NCI-H2227 treated with DMSO at 0.1 percent for 48 hours (cell line): ENCODE data around the gene PRSS56.

ENCODE experiments used
- DNase-seq: peaks from one replicate; lab custom pipeline; 2025; lab: John Stamatoyannopoulos, UW

PRSS56 gene

GRCh38 chr2:232519581-232520438, at the start of gene PRSS56:
Gene PRSS56, plus strand, starts transcription at chr2:232520388. Its CDS starts 211 bp downstream, at chr2:232520599.
- DNase-seq, result no peak

DNA sequence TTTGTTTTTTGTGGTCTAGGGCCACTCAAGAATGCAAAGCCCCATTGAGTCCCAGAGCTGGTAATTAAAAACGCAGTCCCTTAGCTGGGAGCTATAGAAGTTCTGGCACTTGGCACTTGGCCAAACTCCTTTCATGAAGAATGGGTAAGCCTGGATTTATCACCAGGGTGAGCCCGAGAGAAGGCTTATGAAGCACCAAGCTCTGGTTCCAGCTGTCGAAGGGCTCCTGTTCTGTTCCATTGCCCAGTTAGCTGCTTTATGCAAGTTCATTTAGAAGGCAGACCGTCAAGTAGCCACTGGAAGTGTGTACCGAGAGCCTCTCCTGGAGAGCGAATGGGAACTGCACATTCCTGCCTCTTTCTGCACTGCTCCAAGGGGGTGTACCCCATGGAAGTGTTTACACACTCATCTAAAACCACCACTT, 46.7 kb upstream of the PRSS56 start:
- DNase-seq, result peak; percentile 45

DNA sequence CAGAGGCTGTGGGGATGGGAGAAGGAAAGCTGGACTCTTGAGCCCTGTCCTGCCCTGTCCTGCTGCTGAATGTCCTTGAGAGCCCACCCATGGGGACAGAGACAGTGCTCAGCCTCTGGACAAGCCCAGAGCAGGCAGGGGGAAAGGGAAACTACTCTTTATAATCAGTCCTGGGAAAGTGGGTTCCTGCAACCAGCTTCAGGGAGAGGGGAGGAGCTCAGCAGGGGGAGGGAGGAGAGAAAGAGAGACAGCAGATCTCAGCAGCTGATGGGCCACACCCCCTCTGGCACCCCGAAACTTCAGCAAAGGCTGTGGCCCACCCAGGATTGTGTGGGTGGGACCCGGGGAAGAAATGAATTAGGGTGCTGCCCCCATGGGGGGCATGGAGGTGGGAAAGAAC, 44.1 kb upstream of the PRSS56 start:
- DNase-seq, result no peak

- DNase-seq, result no peak
Measured at GRCh38 chr2:232476791-232477190, 43.4 kb upstream of the PRSS56 start.

DNA sequence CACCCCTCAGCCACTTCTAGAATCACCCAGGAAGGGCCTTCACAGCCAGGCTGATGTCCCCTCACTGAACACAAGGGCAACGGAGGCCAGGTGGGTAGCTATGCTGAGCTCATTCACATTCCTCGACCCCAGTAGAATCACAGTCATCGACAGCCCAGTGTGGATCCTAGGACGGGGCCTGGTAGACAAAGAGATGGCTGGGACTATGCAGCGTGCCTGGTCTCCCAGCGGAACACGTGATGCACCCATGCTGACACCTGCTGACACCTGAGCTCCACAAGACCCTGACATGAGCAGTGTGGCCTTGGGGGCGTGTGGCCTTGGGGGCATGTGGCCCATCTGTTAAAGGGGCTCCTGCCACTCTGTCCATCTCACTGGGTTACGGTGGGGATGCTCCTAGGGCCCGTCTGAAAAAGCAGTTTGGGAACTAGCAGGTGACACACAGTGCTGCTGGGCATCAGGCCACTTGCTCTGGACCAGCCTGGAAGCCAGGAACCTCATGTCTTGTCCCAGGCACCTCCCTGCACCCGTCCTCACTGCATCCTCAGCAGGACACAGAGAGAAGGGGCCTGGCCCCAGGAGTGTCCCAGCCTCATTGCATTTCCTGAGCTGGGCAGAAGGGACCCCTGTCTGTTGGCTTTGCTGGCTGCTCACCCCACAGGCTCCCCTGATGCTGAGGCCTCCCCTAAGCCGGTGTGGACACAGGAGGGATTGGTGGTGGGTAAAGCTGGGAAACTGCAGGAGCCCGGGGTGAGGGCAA, 42.3 kb upstream of the PRSS56 start:
- no peak for DNase-seq

DNA sequence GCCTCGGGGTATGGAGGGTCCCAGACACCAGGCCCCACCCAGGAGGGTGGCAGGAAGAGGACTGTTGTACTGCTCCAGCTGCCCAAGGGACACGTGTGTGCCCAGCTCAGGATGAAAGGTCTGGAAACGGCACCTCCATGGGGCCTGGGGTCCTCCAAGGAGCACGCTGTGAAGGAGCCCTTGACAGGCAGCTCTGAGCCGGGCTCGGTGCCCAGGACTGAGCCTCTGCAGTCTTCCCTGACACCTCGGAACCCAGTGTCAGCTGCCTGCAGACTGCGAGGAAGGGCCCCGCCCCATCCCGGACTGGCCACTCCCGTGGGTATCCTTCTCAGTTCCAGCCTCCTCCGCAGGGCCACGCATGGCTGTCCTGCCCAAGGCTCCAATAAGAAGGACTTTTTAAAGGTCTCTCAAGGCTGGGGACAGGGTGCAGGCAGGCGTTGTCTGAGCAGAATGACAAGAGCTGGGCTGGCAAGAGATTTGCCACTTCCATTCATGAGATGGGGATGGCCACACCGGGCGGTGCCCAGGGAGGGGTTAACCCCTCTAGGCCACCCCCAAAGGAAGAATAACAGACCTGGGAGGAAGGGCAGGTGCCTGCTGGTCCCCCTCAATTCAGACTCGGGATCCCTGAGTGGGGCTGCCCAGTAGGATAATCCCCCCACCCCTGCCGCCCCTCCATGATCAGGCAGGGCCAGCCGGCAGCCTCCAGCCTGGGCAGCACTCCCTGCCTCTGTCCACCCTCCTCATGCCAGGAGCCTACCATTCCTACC, 41.4 kb upstream of the PRSS56 start:
- DNase-seq, result no peak

- DNase-seq, result no peak
Measured at GRCh38 chr2:232479341-232480200, 40.6 kb upstream of the PRSS56 start.

GRCh38 chr2:232480201-232481190, 39.7 kb upstream of the PRSS56 start:
- DNase-seq, result no peak

DNA sequence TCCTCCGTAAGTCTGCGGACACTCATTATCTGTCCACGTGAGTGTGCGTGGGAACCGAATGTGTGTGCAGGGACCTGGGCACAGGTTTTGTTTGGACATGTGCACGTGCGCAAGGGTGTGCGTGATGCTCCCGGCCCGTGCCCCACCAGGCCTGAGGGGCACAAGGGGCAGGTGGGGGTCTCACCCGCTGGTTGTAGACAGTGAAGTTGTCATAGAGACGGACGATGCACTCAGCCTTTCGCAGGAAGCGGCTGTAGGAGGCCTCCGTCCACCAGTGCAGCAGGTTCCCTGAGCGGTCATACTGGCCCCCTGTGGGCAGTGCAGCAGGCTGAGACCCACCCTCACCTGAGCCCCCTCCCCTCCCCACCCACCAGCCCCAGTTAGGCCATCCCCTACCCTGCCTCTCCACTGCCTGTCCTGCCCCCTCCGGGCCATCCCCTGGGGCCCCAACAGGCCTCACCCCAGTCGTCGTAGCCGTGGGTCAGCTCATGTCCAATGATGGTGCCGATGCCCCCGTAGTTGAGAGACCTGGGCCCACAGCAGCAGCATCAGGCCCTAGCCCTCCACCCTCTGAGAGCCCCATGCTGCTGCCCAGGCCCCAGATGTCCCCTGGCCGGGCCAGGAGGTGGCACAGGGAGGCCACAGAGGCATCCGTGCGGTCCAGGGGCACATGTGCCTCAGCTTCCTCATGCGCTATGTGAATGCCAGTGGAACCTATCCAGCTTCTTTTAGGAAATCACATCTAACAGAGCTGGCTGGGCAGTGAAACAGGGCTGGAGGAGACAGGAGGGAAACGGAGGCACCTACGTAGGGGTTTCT, 38.7 kb upstream of the PRSS56 start:
- DNase-seq, result no peak

DNA sequence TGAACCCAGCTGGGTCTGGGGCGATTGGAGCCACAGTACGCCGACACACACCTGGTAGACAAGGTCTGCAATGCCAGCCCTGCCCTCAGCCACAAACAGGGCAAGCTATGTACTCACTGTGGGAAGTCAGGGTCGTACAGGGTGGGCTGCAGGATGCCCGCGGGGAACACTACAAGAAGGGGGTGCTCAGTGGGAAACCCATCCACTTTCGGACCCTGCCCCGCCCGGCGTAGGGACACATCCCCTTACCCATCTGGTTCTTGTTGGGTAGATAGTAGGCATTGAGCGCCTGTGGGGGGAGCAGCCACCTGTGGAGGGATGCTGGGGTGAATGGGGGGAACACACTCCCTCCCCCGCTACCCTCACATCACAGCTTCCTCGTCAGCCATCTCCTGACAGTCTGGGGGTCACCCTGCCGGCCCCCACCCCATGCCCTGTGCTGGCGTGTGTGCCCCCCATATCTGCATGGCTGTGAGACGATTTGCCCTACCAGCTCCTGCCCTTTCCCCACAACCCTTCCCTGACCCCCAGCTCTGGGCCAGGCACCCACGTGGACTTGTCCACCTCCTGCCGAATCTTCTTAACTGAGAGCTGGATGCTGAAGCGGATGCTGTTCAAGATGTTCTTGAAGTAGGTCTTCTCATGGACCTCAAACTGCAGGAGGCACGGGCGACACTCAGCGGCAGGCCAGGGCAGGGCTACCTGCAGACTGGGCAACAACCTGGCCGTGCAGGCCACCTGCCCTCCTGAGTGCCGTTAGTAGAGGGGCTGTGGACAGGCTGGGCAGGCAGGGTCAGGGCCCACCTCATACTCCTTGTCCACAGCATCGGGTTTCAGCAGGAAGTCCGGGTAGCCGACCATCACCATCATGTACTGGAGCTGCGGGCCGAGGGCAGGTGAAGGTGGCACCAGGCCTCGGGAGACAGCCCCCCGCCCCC, 37.6 kb upstream of the PRSS56 start:
- no peak for DNase-seq

GRCh38 chr2:232483311-232483922, 36.8 kb upstream of the PRSS56 start:
- no peak for DNase-seq

GRCh38 chr2:232483923-232484627, 36.1 kb upstream of the PRSS56 start:
- DNase-seq, result no peak

- DNase-seq, result no peak
Measured at GRCh38 chr2:232484628-232485347, 35.4 kb upstream of the PRSS56 start.

GRCh38 chr2:232485348-232485756, 34.8 kb upstream of the PRSS56 start:
- DNase-seq, result peak; percentile 71

DNA sequence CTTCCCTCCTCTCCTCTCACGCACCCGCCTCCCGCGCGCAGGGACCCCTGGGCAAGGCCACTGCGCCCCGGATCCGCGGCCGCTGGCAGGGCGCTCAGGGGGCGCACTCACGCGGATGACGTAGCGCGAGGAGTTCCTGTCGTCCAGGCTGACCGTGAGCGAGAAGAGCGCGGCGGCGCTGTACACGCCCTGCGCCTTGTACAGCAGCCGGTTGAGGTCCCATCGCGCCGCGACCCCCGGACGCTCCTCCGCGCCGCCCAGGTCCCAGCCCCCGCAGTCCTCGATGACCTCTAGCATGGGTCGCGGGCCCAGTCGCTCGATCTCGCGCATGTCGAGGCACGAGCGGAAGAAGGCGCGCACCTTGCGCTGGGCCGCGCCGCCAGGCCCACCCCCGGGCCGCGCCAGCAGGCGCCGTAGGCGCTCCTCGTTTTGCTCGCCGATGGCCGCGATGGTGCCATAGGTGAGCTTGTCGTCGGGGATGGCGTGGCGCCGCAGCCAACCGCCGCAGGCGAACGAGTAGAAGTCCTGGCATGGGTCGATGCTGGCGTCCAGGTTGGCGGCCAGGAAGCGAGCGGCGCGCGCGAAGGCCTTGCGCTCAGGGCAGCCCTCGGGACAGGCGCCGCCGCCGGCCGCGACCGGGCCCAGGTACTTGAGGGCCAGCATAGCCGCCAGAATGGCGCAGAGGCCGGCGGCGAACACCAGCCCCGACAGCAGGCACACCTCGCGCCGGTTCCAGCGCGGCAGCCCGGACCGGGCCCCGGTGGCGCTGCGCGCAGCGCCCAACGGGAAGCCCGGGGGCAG, 34.2 kb upstream of the PRSS56 start:
- DNase-seq, result peak; percentile 57
